NCI-H2196 (cell line): Measurements from ENCODE around the gene HAGHL.
A peak's percentile ranks its signal among the peaks of the same experiment; 100 is the strongest.

Experiments used
- DNase-seq: peaks from one replicate; lab custom pipeline; 2025; ENCODE audit not compliant: unreplicated experiment; lab: John Stamatoyannopoulos, UW

Gene HAGHL

GRCh38 chr16:726438-727290, at the start of gene HAGHL, which contains the start of gene CCDC78:
HAGHL (plus strand) TSS chr16:727106; CDS start chr16:727510, 404 bp downstream.
CCDC78 (minus strand) TSS chr16:726443; CDS start chr16:726367, 76 bp downstream.
- DNase-seq = peak; percentile 67

GRCh38 chr16:677316-678190, 49.4 kb upstream of the HAGHL start:
- DNase-seq = peak; percentile 56

GRCh38 chr16:678209-678857, 48.6 kb upstream of the HAGHL start:
- DNase-seq = peak; percentile 46

GRCh38 chr16:678858-679813, 47.8 kb upstream of the HAGHL start:
- DNase-seq = peak; percentile 91

- peak; percentile 86 for DNase-seq
Observed at GRCh38 chr16:679814-680624, 46.9 kb upstream of the HAGHL start, which contains the start of gene STUB1. STUB1 (plus strand) TSS chr16:680410; CDS start chr16:680526, 116 bp downstream.

- no peak for DNase-seq
Observed at GRCh38 chr16:680625-680945, 46.3 kb upstream of the HAGHL start.

- peak; percentile 38 for DNase-seq
Observed at GRCh38 chr16:680967-681745, 45.8 kb upstream of the HAGHL start.

GRCh38 chr16:681746-682427, 45.0 kb upstream of the HAGHL start:
- no peak for DNase-seq

GRCh38 chr16:682493-683395, 44.2 kb upstream of the HAGHL start:
- no peak for DNase-seq

- no peak for DNase-seq
Observed at GRCh38 chr16:683396-684070, 43.4 kb upstream of the HAGHL start.

- DNase-seq = peak; percentile 99
Observed at GRCh38 chr16:684071-684794, 42.7 kb upstream of the HAGHL start, which contains the start of gene JMJD8. JMJD8 (minus strand) TSS chr16:684334; CDS start chr16:684319, 15 bp downstream.

GRCh38 chr16:684961-685696, 41.8 kb upstream of the HAGHL start:
- peak; percentile 91 for DNase-seq

- DNase-seq = peak; percentile 80
Observed at GRCh38 chr16:685967-686366, 40.9 kb upstream of the HAGHL start.

- no peak for DNase-seq
Observed at GRCh38 chr16:686459-687260, 40.2 kb upstream of the HAGHL start.
